Measurements from ENCODE around the gene NRG3.

The NRG3 gene

DNA sequence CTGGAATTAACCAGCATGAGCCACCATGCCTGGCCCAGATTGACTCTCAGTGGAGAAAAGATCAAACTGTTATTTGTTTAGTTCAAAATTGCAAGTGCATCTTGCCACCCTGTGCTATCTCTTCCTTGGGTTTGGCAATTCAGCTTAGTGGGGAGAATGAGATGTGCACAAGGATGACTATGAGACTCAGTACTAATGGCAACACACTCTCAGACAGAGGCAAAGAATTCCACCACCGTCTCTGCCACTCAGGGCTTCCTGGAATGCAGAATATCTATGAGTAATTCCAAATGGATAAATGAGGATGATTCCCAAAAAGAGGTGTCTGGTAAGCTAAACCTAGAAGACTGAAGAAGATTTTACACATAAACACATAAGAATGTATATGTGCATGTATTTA, 525.8 kb downstream of the NRG3 start:
- H3K9ac ChIP-seq (ENCODE audit: low read depth in 1 of 2, low read length in 2 of 2), result no peak overlapping the region
- no peaks in the 10 kb centered on the region for H3K4me1 ChIP-seq (ENCODE audit: control insufficient read depth in 1 of 2, insufficient read depth in 2 of 2, low read length in 2 of 2)
- no peak overlapping the region for H3K4me3 ChIP-seq (ENCODE audit: low read depth in 1 of 2, low read length in 2 of 2)
- H3K27me3 ChIP-seq (ENCODE audit: control insufficient read depth in 1 of 2, insufficient read depth in 2 of 2, low read length in 2 of 2), result no peaks in the 10 kb centered on the region
- H3K27ac ChIP-seq (ENCODE audit: low read depth, low read length), result no peak overlapping the region
- no peaks in the 10 kb centered on the region for H3K36me3 ChIP-seq (ENCODE audit: control insufficient read depth in 1 of 2, insufficient read depth in 2 of 2, low read length in 2 of 2)
- peaks cover 0 to 9% of the 10 kb centered on the region in 2 donors for H3K9me3 ChIP-seq (ENCODE audit: control insufficient read depth in 1 of 2, low read length in 2 of 2)

DNA sequence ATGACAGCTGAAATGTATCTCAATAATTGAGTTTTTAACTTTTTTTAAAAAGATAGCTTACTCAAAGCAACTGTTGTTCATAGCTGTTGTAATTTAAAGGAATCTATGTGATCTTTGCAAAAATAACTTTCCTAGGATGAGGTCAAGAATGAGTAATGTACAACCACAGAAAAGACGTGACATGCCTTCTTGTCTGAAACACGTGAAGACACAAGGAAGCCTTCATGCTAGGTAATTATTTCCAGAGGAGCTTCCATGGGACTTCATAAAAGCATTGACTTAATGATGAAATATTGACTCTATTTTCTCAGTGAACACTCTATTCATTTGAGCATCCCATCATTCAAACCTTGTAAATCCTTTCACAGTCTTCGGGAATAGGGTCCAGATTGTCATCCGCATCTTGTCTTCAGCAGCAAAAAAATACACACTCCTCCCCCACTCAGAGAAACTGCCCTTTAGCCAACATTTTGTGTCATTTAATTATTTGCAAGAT, 528.0 kb downstream of the NRG3 start:
- Histone ChIP-seq H3K9me3 (ENCODE audit: control insufficient read depth in 1 of 2, low read length in 2 of 2) (peaks cover 0 to 9% of the 10 kb centered on the region in 2 donors), H3K27ac (ENCODE audit: low read depth, low read length) (no peak overlapping the region), H3K4me1 (ENCODE audit: control insufficient read depth in 1 of 2, insufficient read depth in 2 of 2, low read length in 2 of 2) (no peaks in the 10 kb centered on the region), H3K4me3 (ENCODE audit: low read depth in 1 of 2, low read length in 2 of 2) (no peak overlapping the region), H3K27me3 (ENCODE audit: control insufficient read depth in 1 of 2, insufficient read depth in 2 of 2, low read length in 2 of 2) (no peaks in the 10 kb centered on the region), H3K36me3 (ENCODE audit: control insufficient read depth in 1 of 2, insufficient read depth in 2 of 2, low read length in 2 of 2) (no peaks in the 10 kb centered on the region), H3K9ac (ENCODE audit: low read depth in 1 of 2, low read length in 2 of 2) (no peak overlapping the region)

DNA sequence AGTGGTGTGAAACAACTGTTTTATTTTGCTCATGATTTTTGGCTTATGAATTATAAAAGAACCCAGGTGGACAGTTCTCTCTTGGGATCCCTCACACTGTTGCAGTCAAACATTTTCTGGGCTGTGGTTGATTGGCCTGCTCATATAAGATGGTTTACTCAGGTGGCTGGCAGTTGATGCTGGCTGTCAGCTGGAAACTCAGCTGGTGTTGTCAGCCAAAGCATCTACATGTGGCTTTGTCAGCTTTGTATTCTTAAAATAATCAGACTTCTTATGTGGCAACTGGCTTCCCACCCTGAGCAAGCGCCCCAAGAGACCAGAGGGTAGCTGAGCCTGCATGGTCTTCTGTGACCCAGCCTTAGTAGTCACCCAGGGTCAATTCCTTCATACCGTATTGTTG, 534.7 kb downstream of the NRG3 start:
- Histone ChIP-seq H3K4me1 (ENCODE audit: control insufficient read depth in 1 of 2, insufficient read depth in 2 of 2, low read length in 2 of 2) (no peaks in the 10 kb centered on the region), H3K27me3 (ENCODE audit: control insufficient read depth in 1 of 2, insufficient read depth in 2 of 2, low read length in 2 of 2) (no peaks in the 10 kb centered on the region), H3K36me3 (ENCODE audit: control insufficient read depth in 1 of 2, insufficient read depth in 2 of 2, low read length in 2 of 2) (no peaks in the 10 kb centered on the region), H3K27ac (ENCODE audit: low read depth, low read length) (no peak overlapping the region), H3K9ac (ENCODE audit: low read depth in 1 of 2, low read length in 2 of 2) (no peak overlapping the region), H3K4me3 (ENCODE audit: low read depth in 1 of 2, low read length in 2 of 2) (no peak overlapping the region), H3K9me3 (ENCODE audit: control insufficient read depth in 1 of 2, low read length in 2 of 2) (peaks cover 0 to 7% of the 10 kb centered on the region in 2 donors)

DNA sequence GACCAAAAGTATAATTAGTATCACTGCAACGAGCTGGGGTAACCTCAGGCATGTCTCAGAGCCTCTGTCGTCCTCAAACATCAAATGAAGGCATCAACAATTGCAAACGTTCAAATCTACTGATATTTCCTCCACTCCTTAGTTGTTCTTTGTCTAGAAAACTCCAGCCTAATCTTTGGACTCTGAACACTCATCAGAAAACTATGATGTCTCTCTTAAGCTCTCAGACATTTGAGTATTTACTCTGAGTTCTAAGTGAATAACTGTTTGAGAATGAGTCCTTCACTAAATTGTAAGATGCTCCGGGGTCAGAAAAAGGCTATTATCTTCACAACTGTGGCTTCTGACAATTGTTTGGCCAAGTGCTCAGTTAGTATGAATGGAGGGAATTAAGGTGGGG, 536.4 kb downstream of the NRG3 start:
- no peaks in the 10 kb centered on the region for H3K27me3 ChIP-seq (ENCODE audit: control insufficient read depth in 1 of 2, insufficient read depth in 2 of 2, low read length in 2 of 2)
- H3K9ac ChIP-seq (ENCODE audit: low read depth in 1 of 2, low read length in 2 of 2), result no peak overlapping the region
- no peaks in the 10 kb centered on the region for H3K36me3 ChIP-seq (ENCODE audit: control insufficient read depth in 1 of 2, insufficient read depth in 2 of 2, low read length in 2 of 2)
- H3K4me3 ChIP-seq (ENCODE audit: low read depth in 1 of 2, low read length in 2 of 2), result no peak overlapping the region
- no peaks in the 10 kb centered on the region for H3K4me1 ChIP-seq (ENCODE audit: control insufficient read depth in 1 of 2, insufficient read depth in 2 of 2, low read length in 2 of 2)
- no peak overlapping the region for H3K27ac ChIP-seq (ENCODE audit: low read depth, low read length)
- peaks cover 0 to 7% of the 10 kb centered on the region in 2 donors for H3K9me3 ChIP-seq (ENCODE audit: control insufficient read depth in 1 of 2, low read length in 2 of 2)

DNA sequence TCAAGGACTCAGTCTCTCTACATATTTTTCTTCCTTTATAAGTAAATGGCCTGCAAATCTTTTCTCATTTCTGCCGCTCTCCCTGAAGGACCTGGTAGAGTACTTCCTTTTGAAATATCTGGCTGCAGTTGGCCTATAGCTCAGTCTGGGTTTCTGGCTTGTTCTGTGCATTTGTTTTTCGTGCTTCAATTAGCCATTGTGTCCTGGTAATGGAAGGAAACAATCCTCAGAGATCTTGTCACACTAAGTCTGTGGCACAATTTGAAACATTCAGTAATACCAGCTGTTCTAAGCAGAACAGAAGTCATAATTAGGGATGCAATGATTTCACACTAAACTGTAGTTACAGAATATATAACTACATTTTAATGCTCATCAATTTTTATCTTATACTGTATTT, 545.0 kb downstream of the NRG3 start:
- Histone ChIP-seq H3K9me3 (ENCODE audit: control insufficient read depth in 1 of 2, low read length in 2 of 2) (no peaks in the 10 kb centered on the region), H3K27ac (ENCODE audit: low read depth, low read length) (no peak overlapping the region), H3K9ac (ENCODE audit: low read depth in 1 of 2, low read length in 2 of 2) (no peak overlapping the region), H3K36me3 (ENCODE audit: control insufficient read depth in 1 of 2, insufficient read depth in 2 of 2, low read length in 2 of 2) (no peaks in the 10 kb centered on the region), H3K4me1 (ENCODE audit: control insufficient read depth in 1 of 2, insufficient read depth in 2 of 2, low read length in 2 of 2) (no peaks in the 10 kb centered on the region), H3K27me3 (ENCODE audit: control insufficient read depth in 1 of 2, insufficient read depth in 2 of 2, low read length in 2 of 2) (no peaks in the 10 kb centered on the region), H3K4me3 (ENCODE audit: low read depth in 1 of 2, low read length in 2 of 2) (no peak overlapping the region)

DNA sequence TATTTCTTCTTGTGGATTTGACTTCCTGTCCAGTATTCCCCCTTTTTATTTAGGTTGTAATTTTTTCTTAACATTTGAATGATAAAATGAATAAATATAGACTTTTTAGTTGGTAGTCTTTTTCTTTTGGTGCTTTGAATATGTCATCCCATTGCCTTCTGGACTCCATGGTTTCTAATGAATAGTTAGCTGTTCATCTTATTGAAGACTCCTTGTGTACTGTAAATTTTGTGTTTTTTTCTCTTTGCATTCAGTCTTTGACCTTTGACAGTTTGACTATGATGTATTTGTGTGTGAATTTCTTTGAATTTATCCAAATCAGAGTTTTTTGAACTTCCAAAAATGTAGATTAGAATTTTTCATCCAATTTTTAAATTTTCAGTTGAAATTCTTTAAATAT, 554.3 kb downstream of the NRG3 start:
- no peaks in the 10 kb centered on the region for H3K27me3 ChIP-seq (ENCODE audit: control insufficient read depth in 1 of 2, insufficient read depth in 2 of 2, low read length in 2 of 2)
- no peaks in the 10 kb centered on the region for H3K36me3 ChIP-seq (ENCODE audit: control insufficient read depth in 1 of 2, insufficient read depth in 2 of 2, low read length in 2 of 2)

DNA sequence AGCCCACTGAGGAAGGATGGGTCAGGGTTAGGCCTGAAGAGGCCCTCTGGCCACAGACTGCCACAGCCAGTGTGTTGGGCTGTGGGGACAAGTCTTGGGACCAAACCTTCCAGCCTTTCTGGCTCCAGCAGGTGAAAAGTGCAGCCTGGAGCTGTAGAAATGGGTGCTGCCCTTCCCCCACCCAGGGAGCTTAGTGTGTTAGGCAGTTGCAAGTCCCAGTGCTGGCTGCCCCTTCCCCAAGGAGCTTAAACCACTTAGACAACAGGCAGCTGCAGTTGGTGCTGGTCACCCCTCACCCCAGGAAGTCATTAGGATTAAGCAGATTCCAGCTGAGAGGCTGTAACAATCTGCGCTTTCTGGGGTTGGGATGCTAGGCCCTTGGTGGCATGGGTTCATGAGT, 563.3 kb downstream of the NRG3 start:
- H3K36me3 ChIP-seq (ENCODE audit: control insufficient read depth in 1 of 2, insufficient read depth in 2 of 2, low read length in 2 of 2), result no peaks in the 10 kb centered on the region
- H3K4me1 ChIP-seq (ENCODE audit: control insufficient read depth in 1 of 2, insufficient read depth in 2 of 2, low read length in 2 of 2), result no peaks in the 10 kb centered on the region
- no peak overlapping the region for H3K4me3 ChIP-seq (ENCODE audit: low read depth in 1 of 2, low read length in 2 of 2)
- H3K9ac ChIP-seq (ENCODE audit: low read depth in 1 of 2, low read length in 2 of 2), result no peak overlapping the region
- peaks cover 12 to 13% of the 10 kb centered on the region in 2 donors for H3K9me3 ChIP-seq (ENCODE audit: control insufficient read depth in 1 of 2, low read length in 2 of 2)
- no peaks in the 10 kb centered on the region for H3K27me3 ChIP-seq (ENCODE audit: control insufficient read depth in 1 of 2, insufficient read depth in 2 of 2, low read length in 2 of 2)
- no peak overlapping the region for H3K27ac ChIP-seq (ENCODE audit: low read depth, low read length)

More for the DNA sequence above, 554.3 kb downstream of the NRG3 start:
- Histone ChIP-seq H3K27ac (ENCODE audit: low read depth, low read length) (no peak overlapping the region), H3K4me3 (ENCODE audit: low read depth in 1 of 2, low read length in 2 of 2) (no peak overlapping the region), H3K9ac (ENCODE audit: low read depth in 1 of 2, low read length in 2 of 2) (no peak overlapping the region), H3K4me1 (ENCODE audit: control insufficient read depth in 1 of 2, insufficient read depth in 2 of 2, low read length in 2 of 2) (no peaks in the 10 kb centered on the region), H3K9me3 (ENCODE audit: control insufficient read depth in 1 of 2, low read length in 2 of 2) (peaks cover 12 to 16% of the 10 kb centered on the region in 2 donors)

DNA sequence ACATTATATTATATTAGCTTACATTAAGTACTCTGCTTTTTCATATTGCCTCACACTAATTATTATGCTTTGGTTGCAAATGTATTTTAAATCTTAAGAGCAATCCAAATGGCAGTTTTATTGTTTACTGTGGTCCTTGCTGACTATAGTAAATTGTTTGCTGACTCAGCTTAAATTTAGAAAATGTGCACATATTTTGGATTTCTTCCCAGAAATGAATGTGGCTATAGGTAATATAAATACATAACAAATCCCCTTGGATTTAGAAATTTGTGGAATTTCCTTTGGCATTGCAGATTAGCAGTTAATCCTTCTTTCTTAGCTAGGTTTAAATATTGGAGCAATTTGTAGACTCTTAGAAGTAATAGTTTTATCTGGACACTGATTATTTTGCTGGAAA, 565.8 kb downstream of the NRG3 start:
- Histone ChIP-seq H3K27me3 (ENCODE audit: control insufficient read depth in 1 of 2, insufficient read depth in 2 of 2, low read length in 2 of 2) (no peaks in the 10 kb centered on the region), H3K4me3 (ENCODE audit: low read depth in 1 of 2, low read length in 2 of 2) (no peak overlapping the region), H3K9me3 (ENCODE audit: control insufficient read depth in 1 of 2, low read length in 2 of 2) (peaks cover 12 to 13% of the 10 kb centered on the region in 2 donors), H3K9ac (ENCODE audit: low read depth in 1 of 2, low read length in 2 of 2) (no peak overlapping the region), H3K36me3 (ENCODE audit: control insufficient read depth in 1 of 2, insufficient read depth in 2 of 2, low read length in 2 of 2) (no peaks in the 10 kb centered on the region), H3K27ac (ENCODE audit: low read depth, low read length) (no peak overlapping the region), H3K4me1 (ENCODE audit: control insufficient read depth in 1 of 2, insufficient read depth in 2 of 2, low read length in 2 of 2) (no peaks in the 10 kb centered on the region)

DNA sequence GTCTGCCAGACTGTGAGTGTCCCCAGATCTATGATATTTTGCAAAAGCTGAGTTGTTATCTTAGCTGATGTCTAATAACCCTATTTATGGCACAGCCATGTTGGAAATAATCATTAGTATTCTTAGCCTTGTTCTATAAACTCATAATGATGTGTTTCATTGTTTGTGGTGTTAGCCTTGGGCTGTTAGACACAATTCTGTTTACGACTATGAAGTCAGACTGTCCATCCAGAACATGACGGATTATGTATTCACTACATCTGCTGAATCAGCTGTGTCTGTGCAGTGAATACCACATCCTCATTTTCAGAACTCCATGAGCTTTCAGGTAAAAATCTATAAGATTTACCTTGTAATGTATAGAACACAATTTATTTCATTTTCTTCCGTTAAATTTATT, 577.1 kb downstream of the NRG3 start:
- peaks cover under 1 to 2% of the 10 kb centered on the region in 2 donors for H3K9me3 ChIP-seq (ENCODE audit: control insufficient read depth in 1 of 2, low read length in 2 of 2)
- no peaks in the 10 kb centered on the region for H3K27me3 ChIP-seq (ENCODE audit: control insufficient read depth in 1 of 2, insufficient read depth in 2 of 2, low read length in 2 of 2)
- no peak overlapping the region for H3K4me3 ChIP-seq (ENCODE audit: low read depth in 1 of 2, low read length in 2 of 2)
- no peak overlapping the region for H3K9ac ChIP-seq (ENCODE audit: low read depth in 1 of 2, low read length in 2 of 2)
- no peak overlapping the region for H3K27ac ChIP-seq (ENCODE audit: low read depth, low read length)
- H3K4me1 ChIP-seq (ENCODE audit: control insufficient read depth in 1 of 2, insufficient read depth in 2 of 2, low read length in 2 of 2), result no peaks in the 10 kb centered on the region
- no peaks in the 10 kb centered on the region for H3K36me3 ChIP-seq (ENCODE audit: control insufficient read depth in 1 of 2, insufficient read depth in 2 of 2, low read length in 2 of 2)

DNA sequence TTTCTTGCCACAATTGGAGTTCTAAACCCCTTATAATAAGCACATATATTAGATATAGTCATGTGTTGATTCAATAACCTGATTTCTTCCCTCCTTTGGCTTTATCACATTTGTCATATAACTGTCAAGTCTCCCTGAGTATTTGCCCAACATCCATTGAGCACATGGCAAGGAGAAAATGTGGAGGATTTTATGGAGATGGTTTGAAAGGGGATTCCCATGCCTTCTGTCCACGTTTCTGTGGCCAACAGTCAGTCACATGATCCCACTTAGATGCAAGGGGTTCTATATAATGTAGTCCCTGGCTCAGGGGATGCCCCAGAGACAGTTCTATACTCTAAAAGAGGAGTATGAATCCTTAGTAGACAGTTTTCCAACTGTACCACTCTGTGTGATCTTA, 577.7 kb downstream of the NRG3 start:
- no peaks in the 10 kb centered on the region for H3K4me1 ChIP-seq (ENCODE audit: control insufficient read depth in 1 of 2, insufficient read depth in 2 of 2, low read length in 2 of 2)
- H3K27me3 ChIP-seq (ENCODE audit: control insufficient read depth in 1 of 2, insufficient read depth in 2 of 2, low read length in 2 of 2), result no peaks in the 10 kb centered on the region
- H3K27ac ChIP-seq (ENCODE audit: low read depth, low read length), result no peak overlapping the region
- no peak overlapping the region for H3K4me3 ChIP-seq (ENCODE audit: low read depth in 1 of 2, low read length in 2 of 2)
- H3K36me3 ChIP-seq (ENCODE audit: control insufficient read depth in 1 of 2, insufficient read depth in 2 of 2, low read length in 2 of 2), result no peaks in the 10 kb centered on the region
- H3K9me3 ChIP-seq (ENCODE audit: control insufficient read depth in 1 of 2, low read length in 2 of 2), result peaks cover 2 to 7% of the 10 kb centered on the region in 2 donors
- no peak overlapping the region for H3K9ac ChIP-seq (ENCODE audit: low read depth in 1 of 2, low read length in 2 of 2)

Data from duodenal mucosa (tissue), 2 donors.